Measurements from ENCODE around the gene VTI1A.

DNA sequence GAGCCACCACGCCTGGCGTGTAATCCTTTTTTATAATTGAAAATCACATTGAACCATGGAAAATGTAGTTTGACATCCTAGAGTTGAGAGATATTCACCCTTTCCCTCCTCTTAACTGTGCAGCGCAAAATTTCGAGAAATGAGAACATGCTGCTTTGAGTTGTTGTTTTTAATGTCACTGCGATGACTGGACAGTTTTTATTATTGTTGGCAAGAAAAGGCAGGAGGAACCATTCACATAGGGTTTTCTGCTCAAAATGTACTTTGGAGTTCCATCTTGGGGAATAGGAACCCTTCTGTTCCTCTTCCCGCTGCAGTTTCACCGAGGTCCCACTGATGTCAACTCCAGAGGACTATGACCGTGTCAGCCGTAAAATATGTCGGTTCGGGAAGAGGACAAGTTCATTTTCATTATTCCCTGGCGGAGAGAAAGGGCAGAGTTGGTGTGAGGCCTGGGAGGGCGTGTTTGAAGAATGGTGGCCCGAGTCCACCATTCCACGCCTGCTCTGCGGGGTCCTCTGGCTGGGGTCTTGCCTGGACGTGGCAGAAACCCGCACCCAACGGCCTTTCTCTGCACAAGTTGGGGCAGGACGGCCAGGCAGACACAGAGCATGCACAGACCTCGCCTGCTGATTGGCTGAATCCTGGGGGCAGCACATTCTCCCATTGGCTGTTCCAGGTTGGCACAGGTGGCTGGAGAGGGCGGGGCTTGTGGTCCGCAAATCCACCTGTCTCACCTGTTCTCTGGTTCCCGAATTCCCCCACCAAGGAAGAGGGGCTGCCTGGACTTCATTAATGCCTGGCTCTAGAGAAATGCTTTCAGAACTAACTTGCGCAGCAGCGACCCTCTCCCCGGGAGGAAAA is 397.9 kb downstream of the VTI1A start:
- no peak for TF ChIP-seq TAF1 (IDR thresholded peaks at IDR 0.05; ENCODE audit: borderline replicate concordance, low read depth, low read length)
- no peak for TF ChIP-seq RFX5 (IDR thresholded peaks at IDR 0.05; ENCODE audit: low read length)
- no peak for TF ChIP-seq FOSL2 (IDR thresholded peaks at IDR 0.05; ENCODE audit: borderline replicate concordance, low read depth)
